Testis (tissue), 2 donors: ENCODE measurements around the gene ST8SIA1.

Experiments used
- POLR2A ChIP-seq: fragments of 450-650 bp; IDR thresholded peaks from one replicate; pipeline ENCODE4 v1.6.1; 2017; ENCODE audit warnings: antibody characterized with exemption, mild to moderate bottlenecking, moderate library complexity
- TF ChIP-seq, protein P1 (sequence below), 3 experiments: fragments of 450-650 bp in 2 of 3; fragments of 200-600 bp in 1 of 3; sonication (generic) in 1 of 3; IDR thresholded peaks; one replicate each; pipeline ENCODE4 v1.5.1; 2016 to 2019; ENCODE audit warnings: antibody characterized with exemption in 3 of 3, mild to moderate bottlenecking in 2 of 3, moderate library complexity in 1 of 3

DNA sequence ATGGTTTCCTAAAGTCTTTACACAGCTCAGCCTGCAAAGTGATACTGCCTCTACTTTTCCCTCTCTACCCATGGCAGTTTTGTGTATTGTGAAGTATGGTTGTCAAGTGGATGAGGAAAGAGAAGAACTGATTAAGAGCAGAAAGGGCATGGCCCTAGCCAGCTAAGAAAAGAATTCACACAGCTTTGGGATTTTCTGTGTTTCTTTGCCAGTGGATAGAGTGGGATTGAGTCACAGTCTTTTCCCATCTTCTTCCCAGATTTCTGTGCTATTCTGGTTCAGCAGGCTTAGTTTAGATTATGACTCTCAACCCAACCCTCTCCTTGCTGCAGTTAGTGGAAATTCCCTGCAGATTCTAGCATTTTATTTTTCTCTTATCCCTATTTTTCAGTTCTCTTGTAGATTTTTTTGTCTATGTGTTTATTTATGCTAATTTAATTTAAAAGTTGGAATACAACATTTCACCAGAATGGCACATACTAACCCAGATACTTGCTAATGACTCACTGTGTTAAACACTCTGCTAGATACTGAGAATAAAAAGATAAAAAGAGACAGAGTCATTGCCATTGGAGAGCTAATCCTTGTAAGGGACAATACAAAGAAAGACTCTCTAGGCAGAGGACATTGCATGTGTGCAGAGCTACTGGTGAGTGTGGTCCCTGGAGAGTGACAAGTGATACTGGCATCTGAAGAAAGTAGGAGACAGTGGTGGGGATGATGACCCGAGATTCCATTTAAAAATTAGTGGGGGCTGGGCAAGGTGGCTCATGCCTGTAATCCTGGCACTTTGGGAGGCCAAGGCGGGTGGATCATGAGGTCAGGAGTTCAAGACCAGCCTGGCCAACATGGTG, 106.3 kb downstream of the ST8SIA1 start:
- TF ChIP-seq POLR2A: no peak
- TF ChIP-seq, protein P1, sequence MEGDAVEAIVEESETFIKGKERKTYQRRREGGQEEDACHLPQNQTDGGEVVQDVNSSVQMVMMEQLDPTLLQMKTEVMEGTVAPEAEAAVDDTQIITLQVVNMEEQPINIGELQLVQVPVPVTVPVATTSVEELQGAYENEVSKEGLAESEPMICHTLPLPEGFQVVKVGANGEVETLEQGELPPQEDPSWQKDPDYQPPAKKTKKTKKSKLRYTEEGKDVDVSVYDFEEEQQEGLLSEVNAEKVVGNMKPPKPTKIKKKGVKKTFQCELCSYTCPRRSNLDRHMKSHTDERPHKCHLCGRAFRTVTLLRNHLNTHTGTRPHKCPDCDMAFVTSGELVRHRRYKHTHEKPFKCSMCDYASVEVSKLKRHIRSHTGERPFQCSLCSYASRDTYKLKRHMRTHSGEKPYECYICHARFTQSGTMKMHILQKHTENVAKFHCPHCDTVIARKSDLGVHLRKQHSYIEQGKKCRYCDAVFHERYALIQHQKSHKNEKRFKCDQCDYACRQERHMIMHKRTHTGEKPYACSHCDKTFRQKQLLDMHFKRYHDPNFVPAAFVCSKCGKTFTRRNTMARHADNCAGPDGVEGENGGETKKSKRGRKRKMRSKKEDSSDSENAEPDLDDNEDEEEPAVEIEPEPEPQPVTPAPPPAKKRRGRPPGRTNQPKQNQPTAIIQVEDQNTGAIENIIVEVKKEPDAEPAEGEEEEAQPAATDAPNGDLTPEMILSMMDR (IDR thresholded peaks at IDR 0.05): no peak
